ENCODE measurements around the gene LRRC36. TPM values are rescaled to one million over a fixed set of nuclear protein-coding genes. Genes with fewer than 3 reads are reported as not detected.

The LRRC36 gene
- total RNA-seq, 1 experiment from 2014 or later, result 0.13 TPM

DNA sequence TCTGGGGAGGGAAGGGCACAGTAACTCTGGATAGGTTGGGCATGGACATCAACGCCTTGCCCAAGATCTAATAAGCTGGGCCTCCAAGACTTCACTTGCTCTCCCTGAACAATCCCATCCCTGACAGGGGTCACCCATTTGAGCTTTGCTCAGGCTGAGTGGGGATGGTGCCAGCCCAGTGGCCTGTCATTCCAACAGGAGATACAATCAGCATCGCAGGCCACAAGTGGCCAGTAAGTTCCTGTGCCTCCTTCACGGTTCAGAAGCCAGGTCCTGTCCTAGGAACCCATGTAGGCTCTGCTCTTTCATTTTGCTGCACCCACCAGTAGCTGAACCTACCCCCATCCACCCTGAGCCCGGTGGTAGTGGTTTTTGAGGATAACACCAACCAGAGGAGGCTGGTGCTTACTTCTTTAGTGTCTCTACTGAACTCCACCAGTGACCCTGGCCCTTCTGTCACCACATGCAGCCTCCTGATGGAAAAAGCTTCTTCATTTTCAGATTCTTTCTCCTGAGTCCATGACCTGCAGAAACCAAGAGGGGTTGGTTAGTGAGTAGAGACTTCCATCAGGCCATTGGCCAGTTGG is 32.4 kb upstream of the LRRC36 start (continued):
- TF ChIP-seq ZNF121 (CRISPR knock-in tag; IDR thresholded peaks at IDR 0.05) (no peak), ZNF416 (CRISPR knock-in tag; IDR thresholded peaks at IDR 0.05) (no peak)
- TF ChIP-seq, protein P1, sequence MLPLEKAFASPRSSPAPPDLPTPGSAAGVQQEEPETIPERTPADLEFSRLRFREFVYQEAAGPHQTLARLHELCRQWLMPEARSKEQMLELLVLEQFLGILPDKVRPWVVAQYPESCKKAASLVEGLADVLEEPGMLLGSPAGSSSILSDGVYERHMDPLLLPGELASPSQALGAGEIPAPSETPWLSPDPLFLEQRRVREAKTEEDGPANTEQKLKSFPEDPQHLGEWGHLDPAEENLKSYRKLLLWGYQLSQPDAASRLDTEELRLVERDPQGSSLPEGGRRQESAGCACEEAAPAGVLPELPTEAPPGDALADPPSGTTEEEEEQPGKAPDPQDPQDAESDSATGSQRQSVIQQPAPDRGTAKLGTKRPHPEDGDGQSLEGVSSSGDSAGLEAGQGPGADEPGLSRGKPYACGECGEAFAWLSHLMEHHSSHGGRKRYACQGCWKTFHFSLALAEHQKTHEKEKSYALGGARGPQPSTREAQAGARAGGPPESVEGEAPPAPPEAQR (CRISPR knock-in tag; IDR thresholded peaks at IDR 0.05), result no peak
- TF ChIP-seq, protein P2, sequence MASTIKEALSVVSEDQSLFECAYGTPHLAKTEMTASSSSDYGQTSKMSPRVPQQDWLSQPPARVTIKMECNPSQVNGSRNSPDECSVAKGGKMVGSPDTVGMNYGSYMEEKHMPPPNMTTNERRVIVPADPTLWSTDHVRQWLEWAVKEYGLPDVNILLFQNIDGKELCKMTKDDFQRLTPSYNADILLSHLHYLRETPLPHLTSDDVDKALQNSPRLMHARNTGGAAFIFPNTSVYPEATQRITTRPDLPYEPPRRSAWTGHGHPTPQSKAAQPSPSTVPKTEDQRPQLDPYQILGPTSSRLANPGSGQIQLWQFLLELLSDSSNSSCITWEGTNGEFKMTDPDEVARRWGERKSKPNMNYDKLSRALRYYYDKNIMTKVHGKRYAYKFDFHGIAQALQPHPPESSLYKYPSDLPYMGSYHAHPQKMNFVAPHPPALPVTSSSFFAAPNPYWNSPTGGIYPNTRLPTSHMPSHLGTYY (CRISPR knock-in tag; IDR thresholded peaks at IDR 0.05), result no peak
- TF ChIP-seq, protein P3, sequence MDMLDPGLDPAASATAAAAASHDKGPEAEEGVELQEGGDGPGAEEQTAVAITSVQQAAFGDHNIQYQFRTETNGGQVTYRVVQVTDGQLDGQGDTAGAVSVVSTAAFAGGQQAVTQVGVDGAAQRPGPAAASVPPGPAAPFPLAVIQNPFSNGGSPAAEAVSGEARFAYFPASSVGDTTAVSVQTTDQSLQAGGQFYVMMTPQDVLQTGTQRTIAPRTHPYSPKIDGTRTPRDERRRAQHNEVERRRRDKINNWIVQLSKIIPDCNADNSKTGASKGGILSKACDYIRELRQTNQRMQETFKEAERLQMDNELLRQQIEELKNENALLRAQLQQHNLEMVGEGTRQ (CRISPR knock-in tag; IDR thresholded peaks at IDR 0.05), result no peak
- TF ChIP-seq, protein P4, sequence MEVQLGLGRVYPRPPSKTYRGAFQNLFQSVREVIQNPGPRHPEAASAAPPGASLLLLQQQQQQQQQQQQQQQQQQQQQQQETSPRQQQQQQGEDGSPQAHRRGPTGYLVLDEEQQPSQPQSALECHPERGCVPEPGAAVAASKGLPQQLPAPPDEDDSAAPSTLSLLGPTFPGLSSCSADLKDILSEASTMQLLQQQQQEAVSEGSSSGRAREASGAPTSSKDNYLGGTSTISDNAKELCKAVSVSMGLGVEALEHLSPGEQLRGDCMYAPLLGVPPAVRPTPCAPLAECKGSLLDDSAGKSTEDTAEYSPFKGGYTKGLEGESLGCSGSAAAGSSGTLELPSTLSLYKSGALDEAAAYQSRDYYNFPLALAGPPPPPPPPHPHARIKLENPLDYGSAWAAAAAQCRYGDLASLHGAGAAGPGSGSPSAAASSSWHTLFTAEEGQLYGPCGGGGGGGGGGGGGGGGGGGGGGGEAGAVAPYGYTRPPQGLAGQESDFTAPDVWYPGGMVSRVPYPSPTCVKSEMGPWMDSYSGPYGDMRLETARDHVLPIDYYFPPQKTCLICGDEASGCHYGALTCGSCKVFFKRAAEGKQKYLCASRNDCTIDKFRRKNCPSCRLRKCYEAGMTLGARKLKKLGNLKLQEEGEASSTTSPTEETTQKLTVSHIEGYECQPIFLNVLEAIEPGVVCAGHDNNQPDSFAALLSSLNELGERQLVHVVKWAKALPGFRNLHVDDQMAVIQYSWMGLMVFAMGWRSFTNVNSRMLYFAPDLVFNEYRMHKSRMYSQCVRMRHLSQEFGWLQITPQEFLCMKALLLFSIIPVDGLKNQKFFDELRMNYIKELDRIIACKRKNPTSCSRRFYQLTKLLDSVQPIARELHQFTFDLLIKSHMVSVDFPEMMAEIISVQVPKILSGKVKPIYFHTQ (CRISPR knock-in tag; IDR thresholded peaks at IDR 0.05), result no peak

DNA sequence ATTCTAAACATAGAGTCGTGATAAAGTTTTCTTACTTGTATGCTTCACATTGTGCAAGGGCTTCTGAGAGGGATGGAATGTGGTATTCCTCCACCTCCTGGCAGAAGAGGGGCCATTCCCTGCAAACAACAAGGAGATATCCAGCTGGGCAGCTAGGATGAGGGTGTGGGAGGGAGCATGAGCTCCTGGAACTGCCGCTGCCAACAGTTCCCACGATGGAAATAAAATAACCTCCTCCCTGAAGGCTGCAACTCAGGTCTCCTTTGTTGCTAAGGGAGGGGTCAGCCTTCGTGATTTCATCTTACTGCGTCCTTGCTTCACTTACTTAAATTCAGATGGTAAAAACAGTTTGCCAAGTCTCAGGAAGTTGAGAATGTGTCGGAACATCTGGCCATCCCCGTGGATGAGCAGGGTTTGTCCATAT is 31.7 kb upstream of the LRRC36 start:
- CTCF ChIA-PET, result interaction anchor here (1.0 to 6.8 kb wide), 3 partner anchors 10 to 31 kb away, joined by 3 to 51 read pairs (median 3); no protein-coding TSS in a partner anchor
- POLR2A ChIA-PET, result no interaction called here
- no peak overlapping the region for H3K4me3 Mint-ChIP-seq
- no peaks in the 10 kb centered on the region for H3K36me3 Mint-ChIP-seq
- H3K9me3 Mint-ChIP-seq, result no peaks in the 10 kb centered on the region
- H3K27me3 Mint-ChIP-seq (ENCODE audit: low read depth), result peaks cover 42% of the 10 kb centered on the region
- TF ChIP-seq, protein P5, sequence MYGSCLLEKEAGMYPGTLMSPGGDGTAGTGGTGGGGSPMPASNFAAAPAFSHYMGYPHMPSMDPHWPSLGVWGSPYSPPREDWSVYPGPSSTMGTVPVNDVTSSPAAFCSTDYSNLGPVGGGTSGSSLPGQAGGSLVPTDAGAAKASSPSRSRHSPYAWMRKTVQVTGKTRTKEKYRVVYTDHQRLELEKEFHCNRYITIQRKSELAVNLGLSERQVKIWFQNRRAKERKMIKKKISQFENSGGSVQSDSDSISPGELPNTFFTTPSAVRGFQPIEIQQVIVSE (CRISPR knock-in tag; IDR thresholded peaks at IDR 0.05; ENCODE audit: borderline replicate concordance), result no peak
- TF ChIP-seq, protein P6, sequence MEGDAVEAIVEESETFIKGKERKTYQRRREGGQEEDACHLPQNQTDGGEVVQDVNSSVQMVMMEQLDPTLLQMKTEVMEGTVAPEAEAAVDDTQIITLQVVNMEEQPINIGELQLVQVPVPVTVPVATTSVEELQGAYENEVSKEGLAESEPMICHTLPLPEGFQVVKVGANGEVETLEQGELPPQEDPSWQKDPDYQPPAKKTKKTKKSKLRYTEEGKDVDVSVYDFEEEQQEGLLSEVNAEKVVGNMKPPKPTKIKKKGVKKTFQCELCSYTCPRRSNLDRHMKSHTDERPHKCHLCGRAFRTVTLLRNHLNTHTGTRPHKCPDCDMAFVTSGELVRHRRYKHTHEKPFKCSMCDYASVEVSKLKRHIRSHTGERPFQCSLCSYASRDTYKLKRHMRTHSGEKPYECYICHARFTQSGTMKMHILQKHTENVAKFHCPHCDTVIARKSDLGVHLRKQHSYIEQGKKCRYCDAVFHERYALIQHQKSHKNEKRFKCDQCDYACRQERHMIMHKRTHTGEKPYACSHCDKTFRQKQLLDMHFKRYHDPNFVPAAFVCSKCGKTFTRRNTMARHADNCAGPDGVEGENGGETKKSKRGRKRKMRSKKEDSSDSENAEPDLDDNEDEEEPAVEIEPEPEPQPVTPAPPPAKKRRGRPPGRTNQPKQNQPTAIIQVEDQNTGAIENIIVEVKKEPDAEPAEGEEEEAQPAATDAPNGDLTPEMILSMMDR (IDR thresholded peaks at IDR 0.05), result no peak
- TF ChIP-seq, protein P7, sequence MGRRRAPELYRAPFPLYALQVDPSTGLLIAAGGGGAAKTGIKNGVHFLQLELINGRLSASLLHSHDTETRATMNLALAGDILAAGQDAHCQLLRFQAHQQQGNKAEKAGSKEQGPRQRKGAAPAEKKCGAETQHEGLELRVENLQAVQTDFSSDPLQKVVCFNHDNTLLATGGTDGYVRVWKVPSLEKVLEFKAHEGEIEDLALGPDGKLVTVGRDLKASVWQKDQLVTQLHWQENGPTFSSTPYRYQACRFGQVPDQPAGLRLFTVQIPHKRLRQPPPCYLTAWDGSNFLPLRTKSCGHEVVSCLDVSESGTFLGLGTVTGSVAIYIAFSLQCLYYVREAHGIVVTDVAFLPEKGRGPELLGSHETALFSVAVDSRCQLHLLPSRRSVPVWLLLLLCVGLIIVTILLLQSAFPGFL (CRISPR knock-in tag; IDR thresholded peaks at IDR 0.05; ENCODE audit: borderline replicate concordance), result no peak
- TF ChIP-seq GABPB1 (CRISPR knock-in tag; IDR thresholded peaks at IDR 0.05), result no peak
- no peak for TF ChIP-seq NFATC4 (CRISPR knock-in tag; IDR thresholded peaks at IDR 0.05)
- TF ChIP-seq JAZF1 (CRISPR knock-in tag; IDR thresholded peaks at IDR 0.05), result no peak
- TF ChIP-seq RELA (CRISPR knock-in tag; IDR thresholded peaks at IDR 0.05; ENCODE audit: borderline replicate concordance), result no peak
- TF ChIP-seq ZNF219 (CRISPR knock-in tag; IDR thresholded peaks at IDR 0.05; ENCODE audit: borderline replicate concordance), result no peak
- no peak for TF ChIP-seq GRHL2 (CRISPR knock-in tag; IDR thresholded peaks at IDR 0.05; ENCODE audit: insufficient replicate concordance, severe bottlenecking)
- TF ChIP-seq TP53 (CRISPR knock-in tag; IDR thresholded peaks at IDR 0.05), result no peak
- TF ChIP-seq CREM (CRISPR knock-in tag; IDR thresholded peaks at IDR 0.05), result no peak
- TF ChIP-seq, protein P3 (CRISPR knock-in tag; IDR thresholded peaks at IDR 0.05), result no peak
- TF ChIP-seq ZNF138 (CRISPR knock-in tag; conservative IDR thresholded peaks at IDR 0.05), result no peak
- no peaks in the 10 kb centered on the region for H3K4me1 Mint-ChIP-seq
- ATAC-seq (peak; percentile 55), DNase-seq (ENCODE audit: low spot score) (no peak)
- no peak overlapping the region for H3K27ac Mint-ChIP-seq

All from WTC11 (cell line).